Nephron (organoid): Measurements from ENCODE around the gene PPP1R3C.

Experiments
- H3K27ac Mint-ChIP-seq, 3 experiments: 2 replicates each; pipeline ENCODE4 v1.8.0; 2020; ENCODE audit warnings: mixed read lengths in 3 of 3, mild to moderate bottlenecking in 2 of 3, moderate library complexity in 1 of 3
- H3K27me3 Mint-ChIP-seq: 2 replicates; pipeline ENCODE4 v1.8.0; 2021; ENCODE audit warnings: low read depth, mild to moderate bottlenecking, moderate library complexity, mixed read lengths
- H3K36me3 Mint-ChIP-seq: 2 replicates; pipeline ENCODE4 v1.8.0; 2020; ENCODE audit warnings: low read depth, mixed read lengths
- H3K4me1 Mint-ChIP-seq: 2 replicates; pipeline ENCODE4 v1.8.0; 2020; ENCODE audit warnings: mixed read lengths
- H3K4me3 Mint-ChIP-seq, 3 experiments: 2 replicates each; pipeline ENCODE4 v1.8.0; 2020; ENCODE audit warnings: mild to moderate bottlenecking in 3 of 3, mixed read lengths in 3 of 3, moderate library complexity in 2 of 3
- H3K9me3 Mint-ChIP-seq: 2 replicates; pipeline ENCODE4 v1.8.0; 2020; ENCODE audit warnings: mixed read lengths
- TF ChIP-seq, protein P1 (sequence below), 3 experiments: fragments of 200-600 bp; sonication (generic); IDR thresholded peaks; one replicate each; pipeline ENCODE4 v1.5.0; 2021; ENCODE audit warnings: antibody characterized with exemption in 3 of 3; ENCODE audit not compliant: unreplicated experiment in 3 of 3

PPP1R3C gene

DNA sequence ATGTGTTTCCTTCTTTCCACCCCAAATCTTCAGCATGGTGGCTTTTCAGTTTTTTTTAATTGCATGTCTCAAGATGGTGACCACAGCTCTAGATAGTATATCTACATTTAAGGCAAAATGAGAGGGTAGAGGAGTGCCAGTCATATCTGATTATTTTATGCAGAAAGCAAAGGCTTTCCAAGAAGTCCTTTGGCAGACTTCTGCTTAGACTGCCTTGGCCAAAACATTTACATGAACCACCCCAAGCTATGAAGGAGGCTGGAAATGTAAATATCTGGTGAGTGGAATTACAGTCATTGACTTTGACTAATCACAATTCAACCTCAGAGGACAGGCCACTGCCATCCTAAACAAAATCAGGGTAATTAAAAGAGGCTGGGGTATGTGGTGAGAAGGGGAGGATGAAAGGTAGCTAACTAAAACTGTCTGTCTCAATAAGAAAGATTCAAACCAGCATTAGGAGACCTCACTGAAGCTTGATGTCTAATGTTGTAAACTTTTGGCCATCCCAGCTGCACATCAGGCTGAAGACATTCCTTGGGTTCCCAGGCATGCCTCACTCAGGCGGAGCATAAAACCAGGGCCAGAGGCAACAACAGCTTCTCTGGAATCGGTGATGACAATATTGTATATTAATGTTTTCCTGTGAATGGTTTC, 53.4 kb downstream of the PPP1R3C start:
- peaks cover 44% of the 10 kb centered on the region for H3K4me1 Mint-ChIP-seq
- TF ChIP-seq, protein P1, sequence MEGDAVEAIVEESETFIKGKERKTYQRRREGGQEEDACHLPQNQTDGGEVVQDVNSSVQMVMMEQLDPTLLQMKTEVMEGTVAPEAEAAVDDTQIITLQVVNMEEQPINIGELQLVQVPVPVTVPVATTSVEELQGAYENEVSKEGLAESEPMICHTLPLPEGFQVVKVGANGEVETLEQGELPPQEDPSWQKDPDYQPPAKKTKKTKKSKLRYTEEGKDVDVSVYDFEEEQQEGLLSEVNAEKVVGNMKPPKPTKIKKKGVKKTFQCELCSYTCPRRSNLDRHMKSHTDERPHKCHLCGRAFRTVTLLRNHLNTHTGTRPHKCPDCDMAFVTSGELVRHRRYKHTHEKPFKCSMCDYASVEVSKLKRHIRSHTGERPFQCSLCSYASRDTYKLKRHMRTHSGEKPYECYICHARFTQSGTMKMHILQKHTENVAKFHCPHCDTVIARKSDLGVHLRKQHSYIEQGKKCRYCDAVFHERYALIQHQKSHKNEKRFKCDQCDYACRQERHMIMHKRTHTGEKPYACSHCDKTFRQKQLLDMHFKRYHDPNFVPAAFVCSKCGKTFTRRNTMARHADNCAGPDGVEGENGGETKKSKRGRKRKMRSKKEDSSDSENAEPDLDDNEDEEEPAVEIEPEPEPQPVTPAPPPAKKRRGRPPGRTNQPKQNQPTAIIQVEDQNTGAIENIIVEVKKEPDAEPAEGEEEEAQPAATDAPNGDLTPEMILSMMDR (IDR thresholded peaks at IDR 0.05; ENCODE audit: unreplicated experiment in 3 of 3), result no peak
- no peak overlapping the region for H3K4me3 Mint-ChIP-seq
- H3K9me3 Mint-ChIP-seq, result peaks cover 3% of the 10 kb centered on the region
- peak overlapping the region; percentile 57 to 88 (median 77) for H3K27ac Mint-ChIP-seq
- no peaks in the 10 kb centered on the region for H3K36me3 Mint-ChIP-seq
- H3K27me3 Mint-ChIP-seq, result no peaks in the 10 kb centered on the region
